Measurements from ENCODE around the gene ESD.

ESD gene

GRCh38 chr13:46726347-46726746 is 70.6 kb downstream of the ESD start:
- no peaks in the 10 kb centered on the region for H3K9me2 ChIP-seq (replicated peaks; ENCODE audit: control insufficient read depth, low read length)
- H3F3A ChIP-seq (ENCODE audit: control insufficient read depth, insufficient read depth), result no peaks in the 10 kb centered on the region
- H3K4me3 ChIP-seq (ENCODE audit: low read length), result no peak overlapping the region
- no peaks in the 10 kb centered on the region for H3K79me2 ChIP-seq (ENCODE audit: control insufficient read depth, low read length)
- no peaks in the 10 kb centered on the region for H3K27me3 ChIP-seq (ENCODE audit: control insufficient read depth, low read length)
- H4K20me1 ChIP-seq (ENCODE audit: control insufficient read depth, insufficient read depth, low read depth, low read length), result 0 out of 2 replicates have a peak, but pooled peaks cover 3% of the 10 kb centered on the region
- no peak overlapping the region for H3K4me2 ChIP-seq (ENCODE audit: low read length)
- no peak overlapping the region for H3K27ac ChIP-seq (ENCODE audit: low read depth, low read length)
- TF ChIP-seq, protein P1, sequence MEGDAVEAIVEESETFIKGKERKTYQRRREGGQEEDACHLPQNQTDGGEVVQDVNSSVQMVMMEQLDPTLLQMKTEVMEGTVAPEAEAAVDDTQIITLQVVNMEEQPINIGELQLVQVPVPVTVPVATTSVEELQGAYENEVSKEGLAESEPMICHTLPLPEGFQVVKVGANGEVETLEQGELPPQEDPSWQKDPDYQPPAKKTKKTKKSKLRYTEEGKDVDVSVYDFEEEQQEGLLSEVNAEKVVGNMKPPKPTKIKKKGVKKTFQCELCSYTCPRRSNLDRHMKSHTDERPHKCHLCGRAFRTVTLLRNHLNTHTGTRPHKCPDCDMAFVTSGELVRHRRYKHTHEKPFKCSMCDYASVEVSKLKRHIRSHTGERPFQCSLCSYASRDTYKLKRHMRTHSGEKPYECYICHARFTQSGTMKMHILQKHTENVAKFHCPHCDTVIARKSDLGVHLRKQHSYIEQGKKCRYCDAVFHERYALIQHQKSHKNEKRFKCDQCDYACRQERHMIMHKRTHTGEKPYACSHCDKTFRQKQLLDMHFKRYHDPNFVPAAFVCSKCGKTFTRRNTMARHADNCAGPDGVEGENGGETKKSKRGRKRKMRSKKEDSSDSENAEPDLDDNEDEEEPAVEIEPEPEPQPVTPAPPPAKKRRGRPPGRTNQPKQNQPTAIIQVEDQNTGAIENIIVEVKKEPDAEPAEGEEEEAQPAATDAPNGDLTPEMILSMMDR (IDR thresholded peaks at IDR 0.05; ENCODE audit: low read depth, low read length, poor library complexity, severe bottlenecking), result no peak
- TF ChIP-seq EZH2phosphoT487 (IDR thresholded peaks at IDR 0.05; ENCODE audit: borderline replicate concordance, low read length), result no peak
- no peaks in the 10 kb centered on the region for H3K4me1 ChIP-seq (ENCODE audit: control insufficient read depth, low read length)
- H3K36me3 ChIP-seq (ENCODE audit: control insufficient read depth, low read length), result peaks cover 52% of the 10 kb centered on the region
- no peaks in the 10 kb centered on the region for H3K9me3 ChIP-seq (ENCODE audit: control insufficient read depth, insufficient read depth, low read length)
